Mesodermal cell (in vitro differentiated cells): Measurements from ENCODE around the gene COLEC12.

Source experiments
- H3K27ac ChIP-seq: 2 replicates; pipeline ENCODE4 v1.7.0; 2013; ENCODE audit warnings: mild to moderate bottlenecking, low read depth, low read length, moderate library complexity; ENCODE audit not compliant: severe bottlenecking
- H3K36me3 ChIP-seq: 2 replicates; pipeline ENCODE4 v1.7.1; 2013; ENCODE audit warnings: mild to moderate bottlenecking, low read length, moderate library complexity; ENCODE audit not compliant: control insufficient read depth, insufficient read depth
- H3K4me1 ChIP-seq: one replicate; pipeline ENCODE4 v1.7.1; 2013; ENCODE audit warnings: mild to moderate bottlenecking, low read length; ENCODE audit not compliant: insufficient read depth, control insufficient read depth, poor library complexity, severe bottlenecking
- H3K4me3 ChIP-seq: 2 replicates; pipeline ENCODE4 v1.7.0; 2013; ENCODE audit warnings: low read length, control low read depth, mild to moderate bottlenecking; ENCODE audit not compliant: insufficient read depth, poor library complexity, severe bottlenecking; ENCODE audit errors: extremely low read depth
- H3K9me3 ChIP-seq: 2 replicates; pipeline ENCODE4 v1.7.1; 2013; ENCODE audit warnings: mild to moderate bottlenecking, low read length, moderate library complexity; ENCODE audit not compliant: control insufficient read depth
- WGBS, 2 experiments: methylation state at CpG; one replicate each; pipeline ENCODE4 v1.1.5; 2013; ENCODE audit warnings: missing lambda C conversion rate in 2 of 2; ENCODE audit not compliant: insufficient coverage in 2 of 2; 5-methylcytosine and 5-hydroxymethylcytosine counted together

The COLEC12 gene

GRCh38 chr18:335733-336132 lies 164.8 kb downstream of the COLEC12 start:
- Histone ChIP-seq H3K27ac (no peak overlapping the region), H3K4me3 (no peak overlapping the region), H3K36me3 (peaks cover 46% of the 10 kb centered on the region), H3K4me1 (peaks cover 25% of the 10 kb centered on the region), H3K9me3 (no peaks in the 10 kb centered on the region)
- 86 to 100% methylated on average over 1 of the region's 2 CpGs for WGBS, 2 experiments

GRCh38 chr18:334575-335132 lies 165.8 kb downstream of the COLEC12 start:
- Histone ChIP-seq H3K27ac (no peak overlapping the region), H3K4me3 (no peak overlapping the region), H3K4me1 (peaks cover 25% of the 10 kb centered on the region), H3K36me3 (peaks cover 53% of the 10 kb centered on the region), H3K9me3 (no peaks in the 10 kb centered on the region)
- 93 to 97% methylated on average over 10 to 15 of the region's 15 CpGs for WGBS, 2 experiments

GRCh38 chr18:332721-333510 lies 167.6 kb downstream of the COLEC12 start:
- Histone ChIP-seq H3K27ac (peak overlapping the region; percentile 53), H3K4me3 (no peak overlapping the region), H3K4me1 (peaks cover 25% of the 10 kb centered on the region), H3K36me3 (peaks cover 69% of the 10 kb centered on the region), H3K9me3 (no peaks in the 10 kb centered on the region)
- 92 to 95% methylated on average over 12 to 13 of the region's 14 CpGs for WGBS, 2 experiments

GRCh38 chr18:332007-332406 lies 168.5 kb downstream of the COLEC12 start:
- 77 to 83% methylated on average over 4 of the region's 4 CpGs for WGBS, 2 experiments
- Histone ChIP-seq H3K36me3 (peaks cover 72% of the 10 kb centered on the region), H3K9me3 (no peaks in the 10 kb centered on the region), H3K27ac (peak overlapping the region; percentile 53), H3K4me1 (peaks cover 26% of the 10 kb centered on the region), H3K4me3 (no peak overlapping the region)

GRCh38 chr18:331221-331821 lies 169.2 kb downstream of the COLEC12 start:
- no peaks in the 10 kb centered on the region for H3K9me3 ChIP-seq
- WGBS, 2 experiments = 78 to 87% methylated on average over 7 to 11 of the region's 12 CpGs
- no peak overlapping the region for H3K4me3 ChIP-seq
- peaks cover 29% of the 10 kb centered on the region for H3K4me1 ChIP-seq
- H3K27ac ChIP-seq = peak overlapping the region; percentile 37
- H3K36me3 ChIP-seq = peaks cover 73% of the 10 kb centered on the region

- Histone ChIP-seq H3K27ac (no peak overlapping the region), H3K4me1 (peaks cover 29% of the 10 kb centered on the region), H3K9me3 (no peaks in the 10 kb centered on the region), H3K4me3 (no peak overlapping the region), H3K36me3 (peaks cover 54% of the 10 kb centered on the region)
- 93 to 96% methylated on average over 4 of the region's 4 CpGs for WGBS, 2 experiments
Observed at GRCh38 chr18:328928-329327, 171.6 kb downstream of the COLEC12 start.

- Histone ChIP-seq H3K4me1 (peaks cover 30% of the 10 kb centered on the region), H3K27ac (no peak overlapping the region), H3K36me3 (peaks cover 51% of the 10 kb centered on the region), H3K9me3 (no peaks in the 10 kb centered on the region), H3K4me3 (no peak overlapping the region)
- 77 to 100% methylated on average over 1 of the region's 1 CpG for WGBS, 2 experiments
Observed at GRCh38 chr18:326846-327245, 173.7 kb downstream of the COLEC12 start.

GRCh38 chr18:323253-323622 lies 177.3 kb downstream of the COLEC12 start:
- WGBS, 2 experiments = 83% methylated on average over 1 of the region's 2 CpGs; no CpG with 5 or more reads in 1 of the 2 experiments
- H3K4me3 ChIP-seq = no peak overlapping the region
- H3K9me3 ChIP-seq = no peaks in the 10 kb centered on the region
- no peak overlapping the region for H3K27ac ChIP-seq
- H3K4me1 ChIP-seq = peaks cover 21% of the 10 kb centered on the region
- peaks cover 33% of the 10 kb centered on the region for H3K36me3 ChIP-seq

GRCh38 chr18:321865-322467 lies 178.5 kb downstream of the COLEC12 start:
- Histone ChIP-seq H3K36me3 (peaks cover 21% of the 10 kb centered on the region), H3K4me3 (no peak overlapping the region), H3K4me1 (peaks cover 19% of the 10 kb centered on the region), H3K27ac (no peak overlapping the region), H3K9me3 (no peaks in the 10 kb centered on the region)
- 91 to 100% methylated on average over 3 to 4 of the region's 5 CpGs for WGBS, 2 experiments

- Histone ChIP-seq H3K9me3 (no peaks in the 10 kb centered on the region), H3K4me1 (peaks cover 16% of the 10 kb centered on the region), H3K27ac (no peak overlapping the region), H3K36me3 (peaks cover 17% of the 10 kb centered on the region), H3K4me3 (no peak overlapping the region)
- WGBS, 2 experiments = no CpG with 5 or more reads among the region's 1 CpG
Observed at GRCh38 chr18:320155-320554, 180.3 kb downstream of the COLEC12 start.
